Stimulated activated CD8-positive, alpha-beta memory T cell treated with anti-CD3 and anti-CD28 coated beads, Interleukin-12 subunit alpha, Interleukin-12 subunit beta, amount 100 ng/mL, for 1 hour (primary cell): ENCODE measurements around the gene GRB2.
A peak's percentile ranks its signal among the peaks of the same experiment; 100 is the strongest.

Experiments used
- DNase-seq: peaks from one replicate; pipeline ENCODE4 v3.0.0-alpha.2; 2020; ENCODE audit warnings: low read depth

The GRB2 gene

DNA sequence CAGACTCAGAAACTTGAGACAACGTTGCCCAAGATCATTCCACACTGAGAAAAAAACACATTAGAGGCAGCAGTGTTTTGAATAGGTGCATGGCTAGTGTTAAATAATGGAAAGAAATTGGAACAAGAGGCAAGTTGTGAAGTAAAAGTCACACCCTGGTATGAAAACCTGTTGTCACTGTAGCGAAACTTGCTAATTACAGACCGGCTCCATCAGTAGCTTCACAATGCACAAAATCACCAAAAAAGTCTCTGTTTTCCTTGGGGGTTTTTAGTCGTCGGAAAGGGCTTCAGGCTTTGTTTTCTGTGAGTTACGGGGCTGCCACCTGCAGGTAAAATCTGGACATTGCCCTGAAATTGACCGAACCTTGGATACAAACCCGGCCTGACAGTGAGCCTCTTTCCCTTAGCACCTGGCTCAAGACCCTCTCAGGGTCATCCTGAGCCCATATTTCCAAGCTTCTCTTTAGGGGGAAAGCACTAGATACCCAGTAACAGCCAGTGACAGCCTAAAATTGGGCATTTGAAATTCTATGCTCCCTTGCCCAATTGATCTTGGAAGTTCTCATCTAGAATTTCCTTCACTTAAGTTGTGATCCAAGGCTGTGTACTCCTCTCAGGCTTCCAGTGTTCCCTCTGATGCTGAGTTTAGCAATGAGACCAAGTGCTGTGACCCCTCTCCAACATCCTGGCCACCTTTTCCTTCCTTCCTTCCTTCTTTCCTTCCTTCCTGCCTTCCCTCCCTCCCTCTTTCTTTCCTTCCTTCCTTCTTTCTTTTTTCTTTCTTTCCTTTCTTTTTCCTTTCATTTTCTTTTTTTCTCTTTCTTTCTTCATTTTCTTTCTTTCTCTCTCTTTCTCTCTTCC, 7.2 kb upstream of the GRB2 start:
- DNase-seq, result peak; percentile 46

GRCh38 chr17:75411328-75412067, 6.0 kb upstream of the GRB2 start:
- DNase-seq, result no peak

DNA sequence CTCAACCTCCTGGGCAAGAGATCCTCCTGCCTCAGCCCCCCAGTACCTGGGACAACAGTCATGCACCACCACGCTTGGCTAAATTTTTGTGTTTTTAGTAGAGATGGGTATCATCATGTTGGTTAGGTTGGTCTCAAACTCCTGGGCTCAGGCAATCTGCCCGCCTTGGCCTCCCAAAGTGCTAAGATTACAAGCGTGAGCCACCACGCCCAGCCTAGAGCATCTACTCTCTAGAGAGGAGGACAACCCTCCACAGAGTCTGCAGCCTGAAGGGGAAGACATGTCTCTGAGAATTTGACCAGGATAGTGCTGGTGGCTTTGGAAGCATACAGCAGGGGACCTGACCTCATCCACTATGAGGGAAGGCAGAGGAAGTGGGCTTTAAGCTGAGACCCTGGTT, 4.7 kb upstream of the GRB2 start:
- DNase-seq, result no peak

- DNase-seq, result no peak
Observed at GRCh38 chr17:75407655-75408352, 2.3 kb upstream of the GRB2 start.

DNA sequence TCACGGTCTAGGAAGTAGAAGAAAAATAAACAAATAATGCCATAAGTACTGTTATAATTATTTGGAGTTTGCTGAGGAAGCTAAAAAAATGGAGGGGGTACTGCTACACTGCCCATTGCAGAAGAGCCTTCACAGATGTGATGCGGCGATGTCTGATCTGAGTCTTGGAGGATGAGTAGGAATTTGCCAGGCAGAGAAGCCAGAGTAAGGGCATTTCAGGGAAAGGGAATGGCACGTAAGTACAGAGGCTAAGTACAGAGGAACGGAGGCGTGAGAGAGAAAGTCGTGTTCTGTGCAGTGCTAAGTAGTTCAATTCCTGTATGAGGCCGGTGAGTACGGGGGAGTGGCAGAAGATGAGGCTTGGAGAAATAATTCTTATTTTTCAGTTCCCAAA, 741 bp upstream of the GRB2 start:
- DNase-seq, result no peak

GRCh38 chr17:75404731-75405364, 630 bp downstream of the GRB2 start:
- DNase-seq, result peak; percentile 24

DNA sequence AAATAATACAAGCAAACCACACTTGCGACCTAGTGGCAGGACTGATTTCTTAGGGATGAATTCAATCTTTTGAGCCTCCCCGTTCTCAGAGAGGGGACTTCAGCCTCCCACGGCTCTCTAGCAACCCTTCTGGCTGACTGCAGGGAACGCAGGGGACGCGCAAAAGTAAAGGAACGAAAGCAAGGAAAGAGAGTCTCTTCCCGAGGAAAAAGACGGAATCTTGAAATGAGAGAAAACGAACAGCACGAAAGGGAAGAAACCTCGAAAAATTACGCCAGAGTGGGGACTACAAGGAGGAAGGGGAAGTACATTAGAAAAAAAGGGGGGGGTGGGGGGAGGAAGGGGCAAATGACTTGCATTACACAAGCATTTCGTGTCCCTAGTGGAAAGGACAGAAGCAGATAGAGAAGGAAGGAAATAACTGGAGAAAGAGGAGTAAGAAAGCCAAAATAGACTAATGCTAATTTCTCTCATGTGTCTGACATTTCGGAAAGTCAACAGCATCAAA, 1.2 kb downstream of the GRB2 start:
- peak; percentile 31 for DNase-seq

DNA sequence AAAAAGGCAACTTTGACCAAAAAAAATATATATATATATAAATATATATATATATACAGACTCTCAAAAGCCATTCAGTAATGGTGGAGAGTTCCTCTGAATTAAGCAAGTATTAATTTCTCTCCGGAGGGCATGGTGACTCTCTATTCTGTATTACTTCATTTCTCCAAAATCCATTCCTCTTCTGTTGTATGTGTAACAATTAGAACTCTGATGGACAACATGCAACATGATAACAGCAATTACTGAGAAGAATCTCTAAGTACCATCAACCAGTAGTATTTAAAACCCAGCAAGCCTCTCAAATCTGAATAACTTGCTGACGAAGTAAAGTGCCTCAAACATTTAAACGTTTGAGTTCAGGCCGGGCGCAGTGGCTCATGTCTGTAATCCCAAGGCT, 2.3 kb downstream of the GRB2 start:
- no peak for DNase-seq

DNA sequence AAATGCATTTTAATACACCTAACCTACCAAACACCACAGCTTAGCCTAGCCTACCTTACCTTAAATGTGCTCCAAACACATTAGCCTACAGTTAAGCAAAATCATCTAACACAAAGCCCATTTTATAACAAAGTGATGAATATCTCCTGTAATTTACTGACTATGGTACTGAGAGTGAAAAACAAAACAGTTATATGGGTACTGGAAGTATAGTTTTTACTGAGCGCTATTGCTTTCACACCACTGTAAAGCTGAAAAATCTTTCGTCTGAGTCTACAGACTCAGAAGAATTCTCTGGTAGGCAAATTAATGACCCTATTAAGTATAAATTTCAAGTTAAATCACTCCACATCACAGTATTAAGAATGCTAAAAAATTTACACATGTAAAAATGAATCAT, 3.5 kb downstream of the GRB2 start:
- no peak for DNase-seq

GRCh38 chr17:75400326-75400939, 5.0 kb downstream of the GRB2 start:
- no peak for DNase-seq

GRCh38 chr17:75398279-75398678, 7.2 kb downstream of the GRB2 start:
- no peak for DNase-seq

GRCh38 chr17:75397217-75397616, 8.3 kb downstream of the GRB2 start:
- no peak for DNase-seq

GRCh38 chr17:75396796-75397195, 8.7 kb downstream of the GRB2 start:
- no peak for DNase-seq

GRCh38 chr17:75396025-75396424, 9.5 kb downstream of the GRB2 start:
- DNase-seq, result no peak

- no peak for DNase-seq
Observed at GRCh38 chr17:75394332-75394918, 11.1 kb downstream of the GRB2 start.

- DNase-seq, result peak; percentile 58
Observed at GRCh38 chr17:75393523-75394331, 11.8 kb downstream of the GRB2 start.

GRCh38 chr17:75392559-75392958, 12.9 kb downstream of the GRB2 start:
- DNase-seq, result no peak

GRCh38 chr17:75390982-75391381, 14.5 kb downstream of the GRB2 start:
- no peak for DNase-seq

GRCh38 chr17:75388476-75389030, 16.9 kb downstream of the GRB2 start:
- no peak for DNase-seq

- no peak for DNase-seq
Observed at GRCh38 chr17:75387771-75388170, 17.7 kb downstream of the GRB2 start.
